ENCODE data around the gene C2orf69.
"Not testable (repeated sequence)": the region's sequence is repeated elsewhere in the genome, so short reads cannot be mapped to it uniquely, and the experiment has no call there.

Gene C2orf69, protein sequence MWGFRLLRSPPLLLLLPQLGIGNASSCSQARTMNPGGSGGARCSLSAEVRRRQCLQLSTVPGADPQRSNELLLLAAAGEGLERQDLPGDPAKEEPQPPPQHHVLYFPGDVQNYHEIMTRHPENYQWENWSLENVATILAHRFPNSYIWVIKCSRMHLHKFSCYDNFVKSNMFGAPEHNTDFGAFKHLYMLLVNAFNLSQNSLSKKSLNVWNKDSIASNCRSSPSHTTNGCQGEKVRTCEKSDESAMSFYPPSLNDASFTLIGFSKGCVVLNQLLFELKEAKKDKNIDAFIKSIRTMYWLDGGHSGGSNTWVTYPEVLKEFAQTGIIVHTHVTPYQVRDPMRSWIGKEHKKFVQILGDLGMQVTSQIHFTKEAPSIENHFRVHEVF

DNA sequence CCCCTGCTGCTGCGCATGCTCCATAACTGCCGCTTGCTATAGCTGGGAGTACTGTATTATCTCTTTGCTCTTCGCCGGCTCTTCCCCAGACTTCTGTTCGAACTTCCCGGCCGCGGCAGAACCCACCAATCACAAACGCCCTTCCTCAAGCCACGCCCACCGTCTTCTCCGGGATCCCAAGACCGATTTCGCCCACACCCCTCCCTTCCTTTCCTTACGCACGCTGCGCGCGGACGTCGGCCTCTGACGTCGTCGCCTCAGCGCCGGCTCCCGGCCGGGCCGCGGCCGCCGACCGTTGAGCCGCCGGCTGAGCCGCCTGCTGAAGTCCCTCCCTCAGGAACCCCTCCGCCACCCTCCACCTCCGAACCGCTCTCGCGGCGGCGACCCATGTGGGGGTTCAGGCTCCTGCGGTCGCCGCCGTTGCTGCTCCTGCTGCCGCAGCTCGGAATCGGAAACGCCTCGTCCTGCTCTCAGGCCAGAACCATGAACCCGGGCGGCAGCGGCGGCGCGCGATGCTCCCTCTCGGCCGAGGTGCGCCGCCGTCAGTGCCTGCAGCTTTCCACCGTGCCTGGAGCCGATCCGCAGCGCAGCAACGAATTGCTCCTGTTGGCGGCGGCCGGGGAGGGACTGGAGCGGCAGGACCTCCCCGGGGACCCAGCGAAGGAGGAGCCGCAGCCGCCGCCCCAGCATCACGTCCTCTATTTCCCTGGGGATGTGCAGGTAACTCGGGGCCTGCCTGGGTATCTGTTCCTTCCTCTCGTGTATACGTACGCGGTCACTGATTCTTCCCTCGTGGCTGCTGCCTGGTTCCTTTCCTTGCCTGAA is at the start of gene C2orf69:
C2orf69 (plus strand) TSS at position 242 of the 825 bp plus-strand sequence; CDS start at position 388, 146 bp downstream.
- peak; percentile 95 for DNase-seq

DNA sequence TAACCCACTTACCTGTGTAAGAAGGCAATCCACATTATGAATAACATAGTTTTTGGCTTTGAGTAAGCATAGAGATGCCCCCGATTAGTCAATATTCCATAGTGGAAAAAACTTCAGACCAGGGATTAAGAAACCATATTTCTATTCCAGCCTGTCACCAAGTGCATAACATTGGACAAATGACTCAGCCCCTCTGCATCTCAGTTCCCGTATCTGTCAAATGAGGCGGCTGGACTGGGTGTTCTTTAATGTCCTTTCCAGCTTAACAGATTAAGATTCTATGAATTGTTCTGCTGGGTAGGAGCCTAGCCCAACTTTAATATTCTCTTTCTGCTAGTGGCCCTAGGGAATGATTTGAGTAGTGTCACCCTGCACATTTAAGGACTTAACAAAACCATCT is 48.3 kb upstream of the C2orf69 start:
- no peak for DNase-seq

DNA sequence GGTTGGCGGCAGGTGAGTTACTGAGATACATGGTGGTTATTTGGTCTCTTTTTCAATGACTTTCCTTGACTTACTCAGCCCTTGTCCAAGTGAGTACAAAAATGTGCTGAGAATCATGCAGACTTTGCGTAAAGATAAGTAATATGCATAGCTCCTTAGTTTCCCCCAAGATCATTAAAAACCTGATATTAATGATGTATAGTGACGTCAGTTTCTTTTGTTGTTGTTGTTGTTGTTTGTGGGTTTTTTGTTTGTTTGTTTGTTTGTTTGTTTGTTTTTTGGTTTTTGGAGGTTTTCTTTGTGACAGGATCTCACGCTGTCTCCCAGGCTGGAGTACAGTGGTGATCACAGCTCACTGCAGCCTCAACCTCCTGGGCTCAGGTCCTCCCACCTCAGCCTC is 45.2 kb upstream of the C2orf69 start:
- DNase-seq = no peak

DNA sequence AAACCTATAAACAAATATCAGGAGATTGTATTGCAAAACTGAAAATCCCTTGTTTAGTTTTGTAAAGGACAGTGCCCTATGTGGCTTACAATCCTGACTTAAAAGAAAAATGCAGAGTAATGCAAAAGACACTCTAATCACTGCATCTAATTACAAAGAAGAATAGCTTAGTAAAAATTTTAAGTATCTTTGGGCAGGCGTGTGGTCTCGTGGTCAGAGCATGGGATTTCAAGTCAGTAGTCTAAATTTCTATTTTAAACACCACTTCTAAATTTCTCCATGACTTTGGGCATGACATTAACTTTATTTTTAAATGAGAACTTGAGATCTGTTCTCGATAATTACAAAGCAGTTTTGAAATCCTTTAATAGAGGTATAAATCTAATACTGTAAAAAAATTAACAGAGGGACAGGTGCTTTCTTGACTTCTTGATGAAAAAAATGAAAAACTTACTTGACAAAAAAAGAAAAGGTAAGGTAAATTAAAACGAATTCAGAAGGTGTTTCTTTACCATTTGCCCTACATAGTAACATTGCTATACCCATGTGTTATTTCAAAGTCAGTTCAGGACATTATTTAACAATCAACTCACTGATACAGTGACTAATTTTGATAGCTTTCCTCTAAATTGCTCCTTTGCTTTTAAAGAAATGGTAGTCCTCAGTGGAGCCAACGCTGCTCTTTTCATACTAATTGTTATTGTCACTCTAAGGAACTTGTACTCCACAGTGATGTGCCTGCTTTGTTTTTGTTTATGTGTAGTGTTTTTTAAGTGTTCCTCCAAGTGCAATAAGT is 42.5 kb upstream of the C2orf69 start:
- no peak for DNase-seq

DNA sequence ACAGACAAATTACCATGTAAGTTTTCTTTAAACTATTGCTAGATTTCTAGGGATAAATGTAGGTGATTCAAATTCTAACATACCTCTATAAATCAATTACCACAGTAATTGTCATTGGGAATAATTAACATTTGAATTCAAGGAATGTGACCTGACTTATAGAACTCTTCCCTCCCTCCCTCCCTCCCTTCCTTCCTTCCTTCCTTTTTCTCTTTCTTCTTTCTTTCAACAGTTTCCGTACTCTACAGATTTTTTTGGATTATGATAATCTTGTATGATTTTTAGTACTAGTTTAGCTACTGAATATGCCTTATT is 41.9 kb upstream of the C2orf69 start:
- DNase-seq = no peak

DNA sequence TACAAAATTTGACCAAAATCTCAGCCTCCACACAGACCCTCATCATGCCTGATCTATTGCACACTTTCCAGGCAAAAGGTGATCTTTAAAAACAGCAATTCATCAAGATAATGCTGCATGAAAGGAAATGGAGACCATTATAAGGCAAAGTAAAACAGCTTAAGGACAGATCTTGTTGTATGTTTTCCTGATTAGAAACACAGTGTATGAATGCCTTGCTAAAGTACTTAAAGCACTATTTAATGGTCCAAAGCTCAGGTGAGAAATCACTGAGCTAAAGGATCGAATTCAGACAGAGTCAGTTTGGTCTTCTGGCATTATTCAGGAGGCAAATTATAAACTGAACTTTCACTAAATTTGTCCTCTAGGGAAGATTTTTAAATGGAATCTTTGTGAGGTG is 41.4 kb upstream of the C2orf69 start:
- no peak for DNase-seq

DNA sequence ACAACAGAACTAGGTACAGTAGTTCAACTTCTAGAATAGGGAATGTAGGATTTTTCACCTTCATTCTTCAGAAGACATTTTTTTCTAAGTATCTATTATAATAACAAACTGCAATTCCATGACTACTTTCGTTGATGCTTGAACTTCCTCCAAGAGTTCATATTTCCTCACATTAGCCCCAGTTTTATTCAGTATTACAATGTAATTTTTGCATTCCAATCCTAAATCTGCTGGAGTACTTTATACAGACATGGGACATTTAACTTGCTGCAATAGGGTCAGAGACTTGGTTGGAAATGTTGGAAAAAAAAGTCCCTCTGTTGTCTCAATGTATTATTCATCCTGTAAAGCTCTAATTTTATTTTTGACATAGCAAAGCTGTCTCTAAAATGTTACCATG is 40.5 kb upstream of the C2orf69 start:
- no peak for DNase-seq

DNA sequence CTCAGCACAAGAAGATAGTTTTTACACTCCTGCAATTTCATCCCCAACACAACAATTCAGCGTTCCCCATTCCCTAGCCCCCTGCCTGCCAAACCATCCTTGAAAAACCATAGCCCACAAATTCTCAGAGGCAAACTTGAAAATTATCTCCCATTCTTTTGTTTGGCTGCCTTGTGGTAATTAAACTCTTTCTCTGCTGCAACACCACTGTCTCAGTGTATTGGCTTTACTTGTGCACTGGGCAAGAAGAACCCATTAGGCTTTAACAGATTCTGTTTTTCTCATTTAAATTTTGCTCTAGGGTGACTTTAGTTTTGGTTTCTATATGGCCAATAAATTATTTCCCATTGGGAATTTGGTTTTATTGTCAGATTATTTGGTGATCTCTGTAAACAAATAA is 36.9 kb upstream of the C2orf69 start:
- no peak for DNase-seq

DNA sequence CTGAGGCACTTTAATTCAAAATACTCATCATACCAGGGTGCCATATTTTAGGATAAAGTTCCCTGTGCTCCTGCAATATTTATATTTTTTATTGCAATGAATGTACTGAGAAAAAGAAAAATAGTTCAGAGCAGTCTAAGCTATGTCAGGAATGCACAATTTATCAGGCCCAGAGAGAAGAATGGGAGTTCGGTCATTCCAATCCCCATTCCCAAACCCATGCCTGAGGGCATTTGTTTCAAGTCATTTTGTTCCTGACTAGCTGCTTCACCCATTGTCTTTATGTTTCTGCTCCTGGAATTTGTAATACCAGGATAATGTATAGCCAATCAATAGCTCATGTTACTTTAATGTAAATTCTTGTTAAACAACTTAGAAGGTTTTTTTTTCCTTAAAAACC is 35.7 kb upstream of the C2orf69 start:
- DNase-seq = no peak

DNA sequence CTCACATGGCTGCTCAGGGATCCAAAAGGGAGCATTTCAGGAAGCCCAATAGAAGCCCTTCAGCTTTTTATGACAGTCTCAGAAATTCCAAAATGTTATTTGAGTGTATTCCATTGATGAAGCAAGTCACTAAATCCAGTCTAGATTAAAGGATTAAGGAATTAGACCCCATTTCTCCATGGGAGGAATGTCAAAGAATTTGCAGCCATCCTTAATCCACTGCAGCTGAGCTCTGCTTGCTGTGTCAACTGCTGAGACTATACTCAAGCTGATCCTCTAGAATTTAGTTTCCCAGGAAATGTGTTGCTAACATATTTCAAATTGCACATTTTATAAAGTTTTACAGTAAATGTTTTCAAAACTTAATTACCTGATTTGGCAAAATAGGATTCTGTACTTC is 28.4 kb upstream of the C2orf69 start:
- DNase-seq = no peak

DNA sequence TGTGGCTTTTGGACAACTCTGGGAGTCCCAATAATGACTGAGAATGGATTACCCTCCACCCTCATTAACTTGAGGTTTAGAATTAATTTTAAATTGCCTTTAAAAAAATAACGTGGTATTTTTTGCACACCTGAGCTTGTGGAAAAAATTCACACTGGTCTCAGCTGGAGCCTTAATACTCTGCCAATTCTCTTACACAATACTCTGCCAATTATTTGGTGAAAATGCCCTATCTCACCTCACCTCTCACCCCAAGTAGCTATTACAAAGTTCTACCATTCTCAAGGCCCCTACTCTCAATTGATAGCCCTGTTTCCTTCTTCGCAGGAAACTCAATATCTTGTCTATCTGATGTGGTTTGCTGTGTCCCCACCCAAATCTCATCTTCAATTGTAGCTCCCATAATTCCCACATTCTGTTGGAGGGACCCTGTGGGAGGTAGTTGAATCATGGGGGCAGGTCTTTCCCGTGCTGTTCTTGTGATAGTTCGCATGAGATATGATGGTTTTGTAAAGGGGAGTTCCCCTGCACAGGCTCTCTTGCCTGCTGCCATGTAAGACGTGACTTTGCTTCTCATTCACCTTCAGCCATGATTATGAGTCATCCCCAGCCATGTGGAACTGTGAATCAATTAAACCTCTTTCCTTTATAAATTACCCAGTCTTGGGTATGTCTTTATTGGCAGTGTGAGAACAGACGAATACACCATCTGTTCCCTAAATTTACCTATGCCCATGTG is 27.4 kb upstream of the C2orf69 start:
- no peak for DNase-seq

DNA sequence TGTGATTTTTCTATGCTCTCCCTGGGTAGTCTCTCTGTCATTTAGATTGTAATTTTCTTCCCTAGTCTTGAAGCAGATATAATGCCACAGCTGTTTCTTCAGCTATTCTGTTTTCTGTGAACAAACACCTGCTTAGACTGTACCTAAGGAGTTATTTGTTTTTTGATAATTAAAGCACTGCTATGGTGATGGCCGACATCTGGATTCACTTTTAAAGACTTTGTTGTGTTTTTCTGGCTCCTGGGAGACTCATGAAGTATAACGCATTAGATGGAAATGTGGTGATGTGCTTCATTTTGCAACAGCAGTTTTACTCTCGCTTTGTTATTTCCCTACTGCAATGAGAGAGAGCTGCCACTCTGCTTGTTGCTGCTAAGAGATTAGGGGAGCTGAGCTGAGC is 15.7 kb upstream of the C2orf69 start:
- no peak for DNase-seq

DNA sequence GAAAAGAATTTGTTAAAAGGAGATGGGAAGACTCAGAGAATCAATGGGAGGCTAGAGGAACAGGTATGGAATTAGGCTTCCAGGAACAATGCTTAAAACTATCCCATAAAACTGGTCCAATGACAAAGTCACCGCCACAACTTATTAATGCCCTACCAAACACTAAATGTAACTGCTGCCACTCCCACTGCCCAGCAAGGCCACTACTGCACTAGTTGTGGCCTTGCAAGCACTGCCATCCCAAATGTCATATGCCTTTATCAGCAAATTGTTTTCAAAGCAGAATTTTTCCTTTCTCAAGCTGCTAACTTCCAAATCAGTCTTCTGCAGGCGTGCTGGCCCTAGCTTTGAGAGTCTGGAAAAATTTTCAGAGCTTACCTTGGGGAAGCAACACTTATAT is 14.5 kb upstream of the C2orf69 start:
- DNase-seq = no peak

DNA sequence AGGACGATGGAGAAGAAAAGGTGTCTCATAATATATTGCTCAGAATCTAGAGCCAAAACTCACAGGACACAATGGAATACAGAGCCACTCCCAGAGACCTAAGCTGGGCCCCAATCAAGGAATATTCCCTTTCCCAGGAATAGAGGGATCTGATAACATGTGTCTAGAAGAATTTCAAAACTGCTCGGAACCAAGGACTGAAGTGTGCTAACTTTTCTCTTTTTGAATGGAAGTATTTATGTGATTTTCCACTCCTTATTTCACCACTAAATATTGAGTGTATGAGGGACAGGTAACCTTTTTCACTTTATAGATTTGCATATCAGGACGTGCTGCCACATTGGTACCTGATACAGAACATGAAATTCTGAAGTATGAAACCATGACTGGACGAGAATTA is 9.2 kb upstream of the C2orf69 start:
- no peak for DNase-seq

DNA sequence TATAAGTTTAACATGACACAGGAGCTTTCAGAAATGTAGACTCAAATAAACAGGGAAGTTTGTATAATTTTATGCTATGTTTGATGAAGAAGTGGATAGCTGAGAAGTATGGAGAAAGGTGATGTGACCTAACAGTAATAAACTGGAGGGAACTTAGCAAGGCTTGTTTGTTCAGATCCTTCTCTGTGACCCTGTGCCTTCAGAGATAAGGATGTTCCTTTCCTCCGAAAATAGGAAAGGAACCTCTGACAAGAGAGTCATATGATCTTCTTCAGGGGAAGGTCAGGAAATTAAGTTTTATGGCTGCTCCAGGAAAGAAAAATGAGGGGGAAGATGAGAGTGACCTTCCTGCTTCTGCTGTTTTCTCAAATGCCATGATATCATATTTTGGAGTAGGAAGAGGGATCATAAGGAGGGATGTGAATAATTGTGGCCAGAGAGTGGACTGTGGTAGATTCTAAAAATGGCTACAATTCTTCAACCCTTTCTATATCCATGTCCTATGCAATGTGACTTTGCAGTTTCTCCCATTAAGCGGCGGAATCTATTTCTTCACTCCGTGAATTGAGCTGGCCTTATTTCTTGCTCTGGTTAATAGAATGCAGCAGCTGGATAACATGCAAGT is 8.5 kb upstream of the C2orf69 start:
- DNase-seq = no peak

DNA sequence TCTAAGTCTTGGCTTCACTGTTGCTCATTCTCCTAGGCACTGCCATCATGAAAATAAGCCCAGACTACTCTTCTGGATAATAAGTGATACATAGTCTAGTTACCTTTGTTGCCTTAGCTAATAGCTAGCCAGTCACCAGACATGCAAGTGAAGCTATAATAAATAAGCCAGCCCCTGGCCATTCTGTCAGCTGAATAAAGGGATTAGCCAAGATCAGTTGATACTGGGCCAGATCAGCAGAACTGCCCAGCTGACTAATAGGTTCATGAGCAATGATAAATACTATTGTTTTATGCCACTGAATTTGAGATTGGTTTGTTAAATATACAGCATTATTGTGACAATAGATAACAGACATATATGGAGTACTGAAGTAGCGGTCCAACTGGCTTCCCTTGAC is 8.0 kb upstream of the C2orf69 start:
- no peak for DNase-seq

DNA sequence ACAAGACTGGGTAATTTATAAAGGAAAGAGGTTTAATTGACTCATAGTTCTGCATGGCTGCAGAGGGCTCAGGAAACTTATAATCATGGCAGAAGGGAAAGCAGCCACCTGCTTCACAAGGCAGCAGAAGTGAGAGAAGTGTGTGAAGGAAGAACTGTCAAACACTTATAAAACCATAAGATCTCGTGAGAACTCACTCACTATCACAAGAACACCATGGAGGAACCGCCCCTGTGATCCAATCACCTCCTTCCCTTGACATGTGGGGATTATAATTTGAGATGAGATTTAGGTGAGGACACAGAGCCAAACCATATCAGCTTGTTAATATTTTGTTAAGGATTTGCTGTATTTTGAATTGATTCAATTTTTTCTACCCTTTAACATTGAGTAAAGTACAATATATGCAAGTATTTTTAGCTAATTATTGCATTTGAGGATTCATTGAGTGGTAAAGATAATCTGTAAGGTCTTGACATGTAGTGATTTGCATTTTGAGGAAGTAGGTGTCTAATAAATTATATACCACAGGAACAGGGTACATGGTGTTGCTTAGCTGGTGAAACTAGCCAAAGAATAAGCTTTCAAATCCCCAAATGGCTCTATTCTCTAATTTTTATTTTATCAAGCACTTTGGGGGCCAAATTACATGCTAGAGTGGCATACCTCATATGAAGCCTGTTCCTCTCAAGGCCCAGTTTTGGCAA is 3.9 kb upstream of the C2orf69 start:
- DNase-seq = no peak

DNA sequence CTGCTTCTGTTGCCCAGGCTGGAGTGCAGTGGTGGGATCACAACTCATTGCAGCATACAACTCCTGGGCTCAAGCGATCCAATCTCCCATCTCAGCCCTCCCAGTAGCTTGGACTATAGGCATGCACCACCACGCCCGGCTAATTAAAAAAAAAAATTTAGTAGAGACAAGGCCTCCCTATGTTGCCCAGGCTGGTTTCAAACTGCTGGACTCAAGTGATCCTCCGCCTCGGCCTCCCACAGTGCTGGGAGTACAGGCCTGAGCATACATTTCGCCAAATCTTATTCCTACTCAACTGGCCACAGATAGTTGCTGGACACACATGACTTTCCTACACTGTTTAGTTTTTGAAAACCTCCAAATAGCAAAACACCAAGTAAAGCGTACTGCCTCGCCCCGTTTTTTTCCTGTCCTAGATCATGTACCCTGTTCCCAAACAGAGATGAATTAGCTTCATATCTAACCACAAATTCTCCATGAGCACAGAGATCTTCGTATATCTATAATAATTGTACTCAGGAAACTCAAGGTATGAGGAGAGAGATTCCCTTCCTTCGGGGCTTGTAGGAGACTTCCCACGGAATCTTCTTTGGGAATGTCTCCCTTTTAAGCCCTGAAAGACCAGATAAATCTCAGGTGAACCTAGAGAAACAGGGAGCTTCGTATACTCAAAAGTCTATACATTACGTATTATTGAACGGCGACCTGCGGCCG is 598 bp upstream of the C2orf69 start:
- no peak for DNase-seq

DNA sequence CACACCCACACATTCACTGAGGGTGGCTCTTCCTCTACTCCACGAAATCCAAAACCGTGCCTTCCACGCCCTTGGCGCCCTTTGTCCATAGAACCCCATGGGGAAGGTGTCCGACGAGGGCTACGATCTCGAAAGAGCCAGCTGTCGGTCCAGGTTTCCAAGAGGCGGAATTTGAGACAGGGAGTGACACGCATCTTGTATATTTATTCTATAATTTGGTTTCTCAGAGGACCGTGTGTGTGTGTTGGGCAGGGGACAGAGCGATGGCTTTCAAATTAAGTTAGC is 726 bp downstream of the C2orf69 start:
- no peak for DNase-seq

DNA sequence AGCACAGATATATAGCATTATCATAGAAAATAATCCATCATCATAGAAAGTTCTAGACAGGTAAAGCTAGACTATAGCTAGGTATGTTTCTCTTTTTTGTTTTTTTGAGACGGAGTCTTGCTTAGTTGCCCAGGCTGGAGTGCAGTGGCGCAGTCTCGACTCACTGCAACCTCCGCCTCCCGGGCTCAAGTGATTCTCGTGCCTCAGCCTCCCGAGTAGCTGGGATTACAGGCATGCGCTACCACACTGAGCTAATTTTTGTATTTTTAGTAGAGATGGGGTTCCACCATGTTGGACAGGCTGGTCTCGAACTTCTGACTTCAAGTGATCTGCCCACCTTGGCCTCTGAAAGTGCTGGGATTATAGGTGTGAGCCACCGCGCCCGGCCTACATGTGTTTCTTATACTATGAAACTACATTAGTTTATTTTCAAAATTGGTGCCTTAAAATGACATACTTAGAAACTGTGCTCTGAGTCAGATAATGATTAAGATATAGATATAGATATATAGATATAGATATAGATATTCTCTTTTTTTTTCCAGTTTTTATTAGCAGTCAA is 1.5 kb downstream of the C2orf69 start:
- not testable (repeated sequence) for DNase-seq

DNA sequence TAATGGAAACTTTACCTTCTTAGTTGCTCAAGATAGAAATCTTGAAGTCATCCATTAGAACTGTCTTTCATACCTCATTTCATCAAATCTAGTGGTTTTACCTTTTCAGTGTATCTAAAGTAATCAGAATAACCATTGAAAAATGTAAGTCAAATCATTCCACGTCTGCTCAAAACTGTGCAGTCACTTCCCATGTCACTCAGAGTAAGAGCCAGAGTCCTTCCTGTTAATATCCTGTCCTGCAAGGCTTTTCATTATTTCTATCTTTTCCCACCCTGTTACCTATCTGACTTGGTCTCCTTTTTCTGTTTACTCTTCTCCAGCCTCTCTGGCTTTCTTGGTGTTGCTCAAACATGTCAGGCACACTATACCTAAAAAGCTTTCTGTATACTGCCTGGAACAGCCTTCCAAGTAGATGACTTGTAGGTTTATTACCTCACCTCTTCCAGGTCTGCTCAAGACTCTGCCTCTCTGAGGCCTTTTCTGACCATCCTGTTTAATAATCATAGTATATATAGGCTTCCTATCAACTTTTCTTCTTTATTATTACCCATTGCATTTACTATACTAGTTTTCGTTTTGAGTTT is 3.4 kb downstream of the C2orf69 start:
- no peak for DNase-seq
